HG02759 (cell line): ENCODE measurements around the gene PDE6H.

Experiments used
- ATAC-seq: cut with Tn5 transposase; IDR thresholded peaks from one replicate; pipeline ENCODE4 v1.9.1; 2021; ENCODE audit warnings: mild to moderate bottlenecking, moderate library complexity; ENCODE audit not compliant: unreplicated experiment

Gene PDE6H

GRCh38 chr12:14972816-14973215 lies at the start of gene PDE6H:
Gene PDE6H (plus strand): TSS chr12:14973042. CDS start chr12:14978013, 4,971 bp downstream.
- ATAC-seq: no peak

- no peak for ATAC-seq
Measured at GRCh38 chr12:14923944-14924343, 48.9 kb upstream of the PDE6H start.

DNA sequence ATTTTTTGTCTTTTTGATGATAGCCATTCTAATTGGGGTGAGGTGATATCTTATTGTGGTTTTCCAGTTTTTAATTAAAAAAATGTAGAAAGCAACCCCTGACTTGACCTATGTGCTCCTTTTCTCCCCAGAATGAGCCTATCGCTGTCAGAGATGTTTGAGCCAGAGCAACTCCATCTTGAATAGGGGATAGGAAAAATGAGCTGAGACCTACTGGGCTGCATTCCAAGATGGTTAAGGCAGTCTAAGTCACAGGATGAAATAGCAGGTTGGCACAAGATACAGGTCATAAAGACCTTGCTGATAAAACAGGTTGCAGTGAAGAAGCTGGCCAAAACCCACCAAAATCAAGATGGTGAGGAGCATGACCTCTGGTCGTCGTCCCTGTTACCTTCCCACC lies 48.3 kb upstream of the PDE6H start:
- ATAC-seq: no peak

GRCh38 chr12:14927267-14927666 lies 45.6 kb upstream of the PDE6H start:
- no peak for ATAC-seq

- ATAC-seq: no peak
Measured at GRCh38 chr12:14928931-14929330, 43.9 kb upstream of the PDE6H start.

DNA sequence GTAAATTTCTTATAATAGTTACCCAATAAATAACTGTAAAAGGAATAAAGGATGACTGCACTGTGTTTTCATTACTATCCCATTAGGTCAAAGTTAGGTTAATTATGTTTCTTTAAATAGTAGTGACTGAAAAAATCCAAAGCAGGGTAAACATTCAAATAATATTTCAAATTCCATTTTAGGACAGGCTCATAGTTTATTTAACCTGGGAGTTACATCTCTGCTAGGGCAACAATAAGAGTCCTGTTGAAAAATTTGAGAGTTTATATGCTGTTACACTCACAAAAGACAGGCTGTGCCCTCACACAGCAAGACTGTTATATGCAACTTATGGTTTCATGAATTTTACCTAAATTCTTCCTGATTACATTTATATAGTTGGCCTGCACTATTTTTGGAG lies 42.5 kb upstream of the PDE6H start:
- ATAC-seq: no peak

DNA sequence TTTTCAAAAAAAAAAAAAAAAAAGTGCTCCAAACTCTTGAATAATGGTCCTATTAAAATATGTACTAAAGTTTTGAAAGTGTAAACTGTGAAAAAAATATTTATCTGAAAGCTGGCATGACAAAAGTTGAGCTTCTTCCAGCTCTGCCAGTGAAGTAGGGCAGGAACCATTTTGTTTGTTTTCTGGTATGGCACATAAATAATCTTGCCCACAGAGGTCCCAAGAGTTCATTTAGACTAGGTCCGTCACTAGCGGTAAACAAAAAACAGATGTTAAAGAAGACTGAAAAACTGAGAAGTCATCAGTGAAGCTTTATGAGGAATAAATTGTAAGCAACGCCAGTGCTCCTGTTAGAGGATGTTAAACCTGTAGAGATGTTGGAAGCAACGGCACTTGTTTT lies 41.5 kb upstream of the PDE6H start:
- ATAC-seq: no peak

GRCh38 chr12:14931791-14932560 lies 40.9 kb upstream of the PDE6H start:
- ATAC-seq: no peak

GRCh38 chr12:14934511-14934910 lies 38.3 kb upstream of the PDE6H start:
- ATAC-seq: no peak

DNA sequence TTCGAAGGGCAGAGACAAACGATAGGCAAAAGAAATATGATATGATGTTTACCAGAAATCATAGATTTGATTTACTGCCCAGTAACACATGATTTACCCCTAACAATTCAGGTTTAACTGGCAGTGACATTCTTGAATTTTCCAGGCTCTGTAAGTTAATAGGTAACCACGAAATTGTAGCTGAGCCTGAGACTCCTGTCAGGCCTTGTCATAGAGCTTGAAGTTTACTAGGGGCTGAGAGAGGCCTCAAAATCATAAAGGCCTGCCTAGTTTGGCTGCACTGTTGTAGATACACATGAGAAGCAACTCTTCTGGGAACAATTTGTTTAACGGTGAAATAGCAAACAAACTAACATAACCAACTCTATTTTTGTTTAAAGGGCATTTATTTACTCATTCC lies 37.8 kb upstream of the PDE6H start:
- ATAC-seq: no peak

GRCh38 chr12:14936224-14936861 lies 36.5 kb upstream of the PDE6H start:
- no peak for ATAC-seq

DNA sequence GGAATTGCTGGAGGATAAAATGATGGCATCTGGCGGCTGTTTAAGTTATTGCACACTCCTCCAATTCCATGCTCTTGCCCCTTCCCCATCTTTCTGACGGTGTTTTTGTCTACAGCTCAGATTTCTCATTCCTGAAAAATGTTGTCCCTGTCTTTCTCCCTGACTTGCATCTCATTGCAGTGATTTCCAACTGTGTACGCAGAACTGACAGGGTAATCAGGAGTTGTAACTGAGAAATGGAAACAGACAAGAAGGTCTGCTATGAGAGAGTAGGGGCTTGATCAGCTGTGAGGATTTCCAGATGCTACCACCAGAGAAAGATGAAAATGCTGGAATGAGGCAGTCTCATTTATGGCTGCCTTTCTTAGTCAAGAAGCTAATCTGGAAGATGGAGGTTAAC lies 35.8 kb upstream of the PDE6H start:
- no peak for ATAC-seq

GRCh38 chr12:14937689-14938088 lies 35.2 kb upstream of the PDE6H start:
- peak; percentile 62 for ATAC-seq

DNA sequence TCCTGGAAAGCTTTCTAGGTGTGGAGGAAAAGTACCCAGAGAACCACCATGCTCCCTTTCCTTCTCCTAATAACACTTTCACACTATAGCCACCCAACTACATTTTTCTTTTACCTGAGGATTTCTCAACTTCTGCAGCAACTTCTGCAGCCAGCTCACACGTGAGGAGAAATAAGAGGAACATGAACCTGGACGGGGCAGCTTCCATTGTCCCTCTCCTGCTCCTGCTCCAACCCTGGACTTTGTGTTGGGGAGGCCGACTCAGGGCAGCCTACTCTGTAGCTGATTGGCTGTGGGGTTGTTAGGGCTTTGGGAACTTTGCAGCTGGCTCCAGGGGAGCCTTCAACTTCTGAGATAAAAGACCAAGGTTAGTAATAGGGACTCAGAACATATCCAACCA lies 34.5 kb upstream of the PDE6H start, which contains the start of gene ERP27:
ERP27 (minus strand) TSS at position 237 of the 400 bp plus-strand sequence; CDS start at position 208, 29 bp downstream.
- ATAC-seq: no peak

DNA sequence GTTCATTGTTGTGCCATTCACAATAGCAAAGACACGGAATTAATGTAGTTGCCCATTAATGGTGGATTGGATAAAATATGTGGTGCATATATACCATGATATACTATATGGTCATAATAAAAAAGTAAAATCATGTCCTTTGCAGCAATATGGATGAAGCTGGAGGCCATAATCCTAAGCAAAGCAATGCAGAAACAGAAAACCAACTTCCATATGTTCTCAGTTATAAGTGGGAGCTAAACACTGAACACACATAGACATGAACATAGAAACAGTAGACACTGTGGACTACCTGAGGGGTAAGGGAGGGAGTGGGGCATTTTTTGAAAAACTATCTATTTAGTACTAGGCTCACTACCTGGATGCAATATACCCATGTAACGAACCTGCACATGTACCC lies 31.5 kb upstream of the PDE6H start:
- no peak for ATAC-seq

- ATAC-seq: no peak
Measured at GRCh38 chr12:14942196-14942931, 30.5 kb upstream of the PDE6H start.

DNA sequence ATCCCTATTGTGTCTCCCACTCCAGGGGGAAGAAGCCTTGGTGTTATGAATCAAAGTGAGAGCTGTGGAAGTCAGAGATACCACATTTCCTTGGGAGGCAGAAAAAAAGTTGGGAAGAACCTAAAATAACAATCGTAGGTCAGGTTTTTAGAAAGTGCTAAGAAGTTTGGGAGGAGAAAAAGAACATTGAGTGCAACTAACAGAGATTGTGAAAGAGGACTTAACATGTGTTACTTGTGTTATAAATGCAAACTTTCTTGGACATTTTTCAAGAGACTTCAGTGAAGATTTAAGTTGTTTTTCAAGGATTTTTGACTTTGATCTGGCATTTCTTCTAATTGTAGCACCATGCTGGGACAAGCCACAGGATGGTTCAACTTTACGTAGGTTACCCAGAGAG lies 26.7 kb upstream of the PDE6H start:
- no peak for ATAC-seq

DNA sequence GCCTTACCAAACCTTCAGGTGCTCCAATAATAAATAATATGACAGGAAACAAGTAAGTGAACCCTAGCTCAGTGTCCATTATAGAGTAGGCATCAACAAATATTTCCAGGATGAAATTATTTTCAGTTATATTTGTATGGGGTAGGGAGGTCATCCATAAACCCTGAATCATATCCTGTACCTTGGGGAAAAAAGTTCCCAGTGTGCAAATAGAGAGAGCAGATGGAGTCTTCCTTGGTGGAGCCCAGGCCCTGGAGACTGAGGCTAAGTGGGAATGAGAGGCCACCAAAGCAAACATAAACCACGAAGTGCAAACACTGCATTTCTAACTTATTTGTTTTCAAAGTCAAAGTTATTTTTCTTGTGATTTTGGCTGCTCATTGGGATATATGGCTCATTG lies 26.0 kb upstream of the PDE6H start:
- no peak for ATAC-seq

DNA sequence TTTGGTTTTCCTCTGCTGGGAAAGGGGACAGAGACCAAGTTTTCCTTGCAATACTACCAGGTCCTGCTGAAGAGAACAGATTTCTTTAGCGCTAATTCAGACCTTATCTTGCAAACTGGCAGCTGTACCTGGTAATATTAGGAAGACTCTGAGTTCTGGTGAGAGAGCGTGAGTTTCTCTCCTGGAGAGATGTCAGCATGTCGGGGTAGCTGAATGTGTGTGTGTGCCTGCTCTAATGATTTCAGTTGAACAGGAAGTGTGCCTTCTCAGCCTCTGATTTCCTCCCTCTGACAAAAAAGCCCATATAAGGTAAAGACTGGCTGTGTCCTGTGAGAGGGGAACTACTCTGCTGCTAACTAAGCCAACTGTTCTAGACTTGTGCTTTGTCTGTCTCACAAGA lies 24.2 kb upstream of the PDE6H start:
- peak; percentile 90 for ATAC-seq

GRCh38 chr12:14949631-14950030 lies 23.2 kb upstream of the PDE6H start:
- ATAC-seq: no peak

DNA sequence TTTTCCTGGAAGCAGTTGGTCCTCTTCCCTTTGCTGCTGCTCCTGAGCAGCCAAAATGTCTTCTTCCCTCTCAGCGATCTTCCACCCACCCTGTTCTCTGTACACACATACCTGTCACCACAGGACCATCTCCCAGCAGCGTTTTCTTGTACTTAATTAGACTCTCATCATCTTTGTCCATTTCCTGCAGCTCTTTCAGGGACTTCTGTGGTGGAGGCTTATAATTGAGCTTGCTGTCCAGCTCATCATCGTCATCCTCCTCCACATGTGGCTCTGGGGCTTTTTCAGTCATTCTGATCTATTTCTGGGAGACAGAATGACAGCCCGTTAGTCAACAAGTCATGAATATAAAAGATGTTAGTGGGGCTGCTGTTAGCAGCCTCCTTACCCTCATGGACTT lies 22.4 kb upstream of the PDE6H start:
- ATAC-seq: no peak
